Activated B cell treated with CpG ODN at 0.5 μM for 24 hours (primary cell): Measurements from ENCODE around the gene SLFN13. TPM values are rescaled to one million over a fixed set of nuclear protein-coding genes. Genes with fewer than 3 reads are reported as not detected.

ENCODE experiments used
- total RNA-seq: library from RNA; stranded (reverse); gene quantifications from 2 replicates; pipeline ENCODE4 v1.2.3, GENCODE V29; 2022

The SLFN13 gene
- total RNA-seq, 1 donor from 2014 or later = 15.3 TPM

Other genes starting within 250 kb of the SLFN13 start
- 15.2 and 15.3 TPM in 2 replicates for gene SLFN5, start 205.7 kb downstream of the SLFN13 start, total RNA-seq
- 19.2 and 22.4 TPM in 2 replicates for gene SLFN11, start 75.1 kb downstream of the SLFN13 start, total RNA-seq
- gene SLFN12, start 16.3 kb downstream of the SLFN13 start, total RNA-seq = 8.7 and 9.0 TPM in 2 replicates
- gene SLFN12L, start 88.9 kb upstream of the SLFN13 start, total RNA-seq = 2.0 and 2.4 TPM in 2 replicates
- not detected in 2 replicates for gene SLFN14, start 112.1 kb upstream of the SLFN13 start, total RNA-seq
- gene PEX12, start 129.8 kb upstream of the SLFN13 start, total RNA-seq = 4.1 and 4.8 TPM in 2 replicates
- gene AP2B1, start 138.6 kb upstream of the SLFN13 start, total RNA-seq = 129 and 152 TPM in 2 replicates